SK-N-SH treated with all-trans-retinoic acid at 6 μM for 48 hours (cell line): Measurements from ENCODE around the gene VGF.
"Not testable (repeated sequence)": the region's sequence is repeated elsewhere in the genome, so short reads cannot be mapped to it uniquely, and the experiment has no call there.

Experiments used
- ATAC-seq: fragments of 200-7000 bp; cut with Tn5 transposase; 3 replicates; pipeline ENCODE4 v1.9.1; 2020; ENCODE audit warnings: mild to moderate bottlenecking, moderate library complexity
- ARNTL ChIP-seq: fragments of 450-650 bp; formaldehyde crosslinking; IDR thresholded peaks from 2 replicates; pipeline ENCODE4 v1.5.0; 2020; ENCODE audit warnings: low read depth, mild to moderate bottlenecking, moderate library complexity, borderline replicate concordance
- BACH2 ChIP-seq: fragments of 250-450 bp; sonication (Bioruptor Pico); IDR thresholded peaks from 2 replicates; pipeline ENCODE4 v1.9.0; 2021; ENCODE audit warnings: mild to moderate bottlenecking, borderline replicate concordance
- CREB5 ChIP-seq: fragments of 250-450 bp; sonication (Bioruptor Pico); IDR thresholded peaks from 2 replicates; pipeline ENCODE4 v1.5.1; 2020; ENCODE audit warnings: low read depth, mild to moderate bottlenecking, moderate library complexity
- CSDC2 ChIP-seq: fragments of 250-450 bp; sonication (Bioruptor Pico); IDR thresholded peaks from 2 replicates; pipeline ENCODE4 v1.5.0; 2020; ENCODE audit warnings: mild to moderate bottlenecking, moderate library complexity
- CSRNP3 ChIP-seq: fragments of 250-450 bp; sonication (Bioruptor Pico); IDR thresholded peaks from 2 replicates; pipeline ENCODE4 v1.5.1; 2021; ENCODE audit warnings: mild to moderate bottlenecking, moderate library complexity
- ESRRG ChIP-seq: fragments of 250-450 bp; sonication (Bioruptor Pico); IDR thresholded peaks from 2 replicates; pipeline ENCODE4 v1.6.1; 2021; ENCODE audit warnings: mild to moderate bottlenecking
- GLIS3 ChIP-seq: fragments of 250-450 bp; sonication (Bioruptor Pico); IDR thresholded peaks from 2 replicates; pipeline ENCODE4 v1.5.0; 2020; ENCODE audit warnings: mild to moderate bottlenecking, moderate library complexity
- ISL1 ChIP-seq: fragments of 250-450 bp; sonication (Bioruptor Pico); IDR thresholded peaks from 2 replicates; pipeline ENCODE4 v2.1.2; 2022; ENCODE audit warnings: mild to moderate bottlenecking, moderate library complexity
- OSR1 ChIP-seq: fragments of 250-450 bp; sonication (Bioruptor Pico); IDR thresholded peaks from 2 replicates; pipeline ENCODE4 v1.8.0; 2022; ENCODE audit warnings: moderate library complexity, mild to moderate bottlenecking, inconsistent platforms
- PATZ1 ChIP-seq: fragments of 250-450 bp; sonication (Bioruptor Pico); IDR thresholded peaks from 2 replicates; pipeline ENCODE4 v1.8.0; 2020; ENCODE audit warnings: mild to moderate bottlenecking, moderate library complexity, borderline replicate concordance
- PPARA ChIP-seq: fragments of 250-450 bp; sonication (Bioruptor Pico); IDR thresholded peaks from 2 replicates; pipeline ENCODE4 v1.5.0; 2020; ENCODE audit warnings: mild to moderate bottlenecking, borderline replicate concordance
- RARB ChIP-seq: fragments of 250-450 bp; sonication (Bioruptor Pico); IDR thresholded peaks from 2 replicates; pipeline ENCODE4 v1.8.0; 2021; ENCODE audit warnings: mild to moderate bottlenecking, moderate library complexity
- SNAI2 ChIP-seq: fragments of 250-450 bp; sonication (Bioruptor Pico); IDR thresholded peaks from 2 replicates; pipeline ENCODE4 v1.5.0; 2020; ENCODE audit warnings: mild to moderate bottlenecking, moderate library complexity
- TCF4 ChIP-seq: fragments of 250-450 bp; sonication (Bioruptor Pico); IDR thresholded peaks from 2 replicates; pipeline ENCODE4 v1.8.0; 2021; ENCODE audit warnings: mild to moderate bottlenecking, moderate library complexity, borderline replicate concordance
- TOX ChIP-seq: fragments of 250-450 bp; sonication (Bioruptor Pico); IDR thresholded peaks from 2 replicates; pipeline ENCODE4 v1.8.0; 2021; ENCODE audit warnings: mild to moderate bottlenecking, moderate library complexity, borderline replicate concordance
- ZC3H10 ChIP-seq: fragments of 250-450 bp; sonication (Bioruptor Pico); IDR thresholded peaks from 2 replicates; pipeline ENCODE4 v1.5.1; 2021; ENCODE audit warnings: mild to moderate bottlenecking, moderate library complexity
- ZFP3 ChIP-seq: fragments of 250-450 bp; sonication (Bioruptor Pico); IDR thresholded peaks from 2 replicates; pipeline ENCODE4 v1.5.0; 2020; ENCODE audit warnings: mild to moderate bottlenecking, moderate library complexity
- ZFP30 ChIP-seq: fragments of 450-650 bp; formaldehyde crosslinking; IDR thresholded peaks from 2 replicates; pipeline ENCODE4 v1.5.0; 2022; ENCODE audit warnings: mild to moderate bottlenecking, moderate library complexity
- ZNF565 ChIP-seq: fragments of 450-650 bp; formaldehyde crosslinking; conservative IDR thresholded peaks from 2 replicates; pipeline ENCODE4 v1.5.0; 2020; ENCODE audit warnings: low read depth, mild to moderate bottlenecking, moderate library complexity
- ZNF70 ChIP-seq: fragments of 450-650 bp; formaldehyde crosslinking; IDR thresholded peaks from 2 replicates; pipeline ENCODE4 v1.5.0; 2020; ENCODE audit warnings: mild to moderate bottlenecking, moderate library complexity

VGF gene

GRCh38 chr7:101200862-101201599, 35.7 kb upstream of the VGF start, which contains the start of gene MOGAT3:
Gene MOGAT3, minus strand, starts transcription at chr7:101201036. Its CDS starts 182 bp downstream, at chr7:101200854.
- TF ChIP-seq CREB5 (CRISPR knock-in tag) (no peak), RARB (CRISPR knock-in tag) (no peak), ARNTL (CRISPR knock-in tag) (no peak), ZNF70 (CRISPR knock-in tag) (no peak), CSRNP3 (no peak), ESRRG (CRISPR knock-in tag) (no peak), ISL1 (CRISPR knock-in tag) (no peak)
- ATAC-seq = no peak

- ATAC-seq = no peak; the same call in 2 of the 3 replicates
- no peak for TF ChIP-seq ZFP30 (CRISPR knock-in tag)
- TF ChIP-seq BACH2 (CRISPR knock-in tag) = no peak
- TF ChIP-seq OSR1 (CRISPR knock-in tag) = no peak
- TF ChIP-seq ZNF565 (CRISPR knock-in tag) = no peak
- no peak for TF ChIP-seq PPARA (CRISPR knock-in tag)
- TF ChIP-seq ESRRG (CRISPR knock-in tag) = no peak
- TF ChIP-seq ARNTL (CRISPR knock-in tag) = no peak
- TF ChIP-seq CSDC2 = no peak
- no peak for TF ChIP-seq SNAI2
- TF ChIP-seq TOX = no peak
- TF ChIP-seq, all 23 proteins: peak for 0
Measured at GRCh38 chr7:101200504-101200861, 35.1 kb upstream of the VGF start.

- ATAC-seq = not testable (repeated sequence)
Measured at GRCh38 chr7:101199522-101199921, 34.2 kb upstream of the VGF start.

GRCh38 chr7:101198476-101198875, 33.1 kb upstream of the VGF start:
- no peak for TF ChIP-seq TCF4 (CRISPR knock-in tag)
- TF ChIP-seq ARNTL (CRISPR knock-in tag) = no peak
- TF ChIP-seq ZC3H10 (CRISPR knock-in tag) = no peak
- no peak for TF ChIP-seq CSRNP3
- TF ChIP-seq CSDC2 = no peak
- no peak for TF ChIP-seq ZNF565 (CRISPR knock-in tag)
- no peak for TF ChIP-seq RARB (CRISPR knock-in tag)
- TF ChIP-seq CREB5 (CRISPR knock-in tag) = no peak
- TF ChIP-seq BACH2 (CRISPR knock-in tag) = no peak
- TF ChIP-seq ZFP30 (CRISPR knock-in tag) = no peak
- ATAC-seq = no peak

- TF ChIP-seq PATZ1 (CRISPR knock-in tag) (no peak), ZFP30 (CRISPR knock-in tag) (no peak), ISL1 (CRISPR knock-in tag) (no peak), TOX (no peak), ZC3H10 (CRISPR knock-in tag) (no peak), GLIS3 (no peak), ZNF70 (CRISPR knock-in tag) (no peak), ZFP3 (CRISPR knock-in tag) (no peak)
- no peak for ATAC-seq
Measured at GRCh38 chr7:101197991-101198390, 32.6 kb upstream of the VGF start.
